Measurements from ENCODE around the gene HVCN1.

HVCN1 gene

DNA sequence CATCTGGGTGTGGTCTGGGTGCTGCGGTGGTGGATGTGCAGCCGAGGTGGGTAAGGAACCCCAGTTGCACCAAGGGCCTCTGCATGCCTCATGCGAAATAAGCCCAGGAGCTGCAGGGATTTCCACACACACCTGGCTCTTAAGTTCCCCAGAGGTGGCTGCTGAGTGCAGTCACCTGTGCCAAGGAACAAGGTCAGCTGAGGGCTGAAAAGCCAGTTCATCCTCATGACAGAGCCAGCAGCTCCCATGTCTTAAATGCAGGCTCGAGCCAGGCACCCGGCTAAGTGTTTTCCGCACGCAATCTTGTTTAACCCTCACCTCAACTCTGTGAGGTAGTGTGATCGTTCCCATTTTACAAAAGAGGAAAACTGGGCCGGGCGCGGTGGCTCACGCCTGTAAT, 9.7 kb downstream of the HVCN1 start:
- no peak for TF ChIP-seq ZFX (IDR thresholded peaks at IDR 0.05; ENCODE audit: borderline replicate concordance)
- H3K27ac ChIP-seq = no peak overlapping the region

DNA sequence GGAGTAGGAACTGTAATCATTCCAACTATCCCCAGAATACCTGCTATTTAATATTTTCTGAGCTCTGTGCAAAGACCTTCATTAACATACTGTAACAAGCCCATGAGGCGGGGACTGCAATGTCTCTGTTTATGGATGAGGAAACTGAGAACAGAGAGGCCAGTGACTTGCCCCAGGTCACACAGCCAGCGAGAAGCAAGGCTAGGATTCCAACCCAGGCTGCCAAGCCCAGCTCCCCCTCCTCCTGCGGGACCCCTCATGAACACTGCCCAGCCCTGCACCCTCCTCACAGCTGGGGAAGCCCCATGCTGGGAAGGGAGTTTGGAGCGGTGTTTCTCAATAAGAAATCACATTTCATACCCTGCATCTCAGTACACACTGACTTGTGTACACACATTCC, 10.9 kb downstream of the HVCN1 start:
- TF ChIP-seq, protein P1, sequence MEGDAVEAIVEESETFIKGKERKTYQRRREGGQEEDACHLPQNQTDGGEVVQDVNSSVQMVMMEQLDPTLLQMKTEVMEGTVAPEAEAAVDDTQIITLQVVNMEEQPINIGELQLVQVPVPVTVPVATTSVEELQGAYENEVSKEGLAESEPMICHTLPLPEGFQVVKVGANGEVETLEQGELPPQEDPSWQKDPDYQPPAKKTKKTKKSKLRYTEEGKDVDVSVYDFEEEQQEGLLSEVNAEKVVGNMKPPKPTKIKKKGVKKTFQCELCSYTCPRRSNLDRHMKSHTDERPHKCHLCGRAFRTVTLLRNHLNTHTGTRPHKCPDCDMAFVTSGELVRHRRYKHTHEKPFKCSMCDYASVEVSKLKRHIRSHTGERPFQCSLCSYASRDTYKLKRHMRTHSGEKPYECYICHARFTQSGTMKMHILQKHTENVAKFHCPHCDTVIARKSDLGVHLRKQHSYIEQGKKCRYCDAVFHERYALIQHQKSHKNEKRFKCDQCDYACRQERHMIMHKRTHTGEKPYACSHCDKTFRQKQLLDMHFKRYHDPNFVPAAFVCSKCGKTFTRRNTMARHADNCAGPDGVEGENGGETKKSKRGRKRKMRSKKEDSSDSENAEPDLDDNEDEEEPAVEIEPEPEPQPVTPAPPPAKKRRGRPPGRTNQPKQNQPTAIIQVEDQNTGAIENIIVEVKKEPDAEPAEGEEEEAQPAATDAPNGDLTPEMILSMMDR (IDR thresholded peaks at IDR 0.05) = no peak
- no peak for TF ChIP-seq ZFX (IDR thresholded peaks at IDR 0.05; ENCODE audit: borderline replicate concordance)

DNA sequence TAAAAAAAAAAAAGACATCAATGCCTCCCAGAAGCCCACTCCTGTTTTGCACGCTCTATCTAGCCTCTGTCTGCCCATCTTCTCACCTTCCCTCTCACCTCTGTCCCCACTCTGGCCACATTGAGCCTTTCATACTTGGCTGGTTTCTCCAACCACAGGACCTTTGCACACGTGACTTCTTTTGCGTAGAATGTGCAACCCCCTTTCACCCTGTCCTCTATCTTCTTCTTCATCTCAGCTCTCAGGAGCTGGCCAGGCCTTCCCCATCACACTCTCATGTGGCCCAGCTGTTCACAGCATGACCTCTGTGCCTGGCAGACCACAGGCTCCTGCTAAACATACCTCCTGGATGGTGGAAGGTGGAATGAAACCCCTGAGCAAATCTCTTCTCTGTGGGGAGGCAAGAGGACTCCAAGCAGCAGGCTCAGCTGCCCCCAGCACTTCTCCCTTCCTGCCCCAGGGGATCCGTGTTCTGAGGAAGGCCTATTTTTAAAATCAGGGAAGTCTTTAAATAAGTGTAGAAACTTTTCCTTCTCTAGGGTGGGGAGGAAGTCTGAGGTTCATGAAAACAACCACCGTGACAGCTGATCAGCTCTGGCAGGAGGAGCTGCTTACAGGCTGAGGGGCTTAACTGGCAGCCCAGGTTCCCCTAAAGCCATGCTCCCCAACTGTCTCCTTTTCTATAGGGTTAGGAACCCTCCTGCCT, 11.6 kb downstream of the HVCN1 start:
- no peak overlapping the region for H3K27ac ChIP-seq
- TF ChIP-seq, protein P1 (IDR thresholded peaks at IDR 0.05) = no peak

More for the DNA sequence above, 10.9 kb downstream of the HVCN1 start:
- no peak overlapping the region for H3K27ac ChIP-seq

DNA sequence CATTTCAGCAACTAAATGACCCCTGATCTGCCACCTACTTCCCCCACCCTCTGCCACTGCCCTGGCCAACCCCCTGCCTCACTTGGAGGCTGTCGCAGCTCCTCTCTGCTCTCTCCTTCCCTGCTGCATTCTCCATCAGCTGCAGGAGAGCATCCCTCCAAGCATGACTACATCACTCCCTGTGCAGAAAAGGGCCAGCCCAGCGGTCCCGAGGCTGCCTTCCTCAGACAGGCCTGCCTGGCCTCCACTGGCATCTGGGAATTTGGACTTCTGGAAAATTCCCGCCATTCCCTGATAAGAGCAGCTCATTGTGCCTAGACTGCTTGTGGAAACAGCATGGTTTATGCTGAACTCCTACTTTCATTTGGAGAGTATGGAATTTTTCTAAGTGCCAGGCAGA, 12.7 kb downstream of the HVCN1 start:
- TF ChIP-seq ZFX (IDR thresholded peaks at IDR 0.05; ENCODE audit: borderline replicate concordance) = no peak
- TF ChIP-seq, protein P1 (IDR thresholded peaks at IDR 0.05) = no peak
- H3K27ac ChIP-seq = no peak overlapping the region

DNA sequence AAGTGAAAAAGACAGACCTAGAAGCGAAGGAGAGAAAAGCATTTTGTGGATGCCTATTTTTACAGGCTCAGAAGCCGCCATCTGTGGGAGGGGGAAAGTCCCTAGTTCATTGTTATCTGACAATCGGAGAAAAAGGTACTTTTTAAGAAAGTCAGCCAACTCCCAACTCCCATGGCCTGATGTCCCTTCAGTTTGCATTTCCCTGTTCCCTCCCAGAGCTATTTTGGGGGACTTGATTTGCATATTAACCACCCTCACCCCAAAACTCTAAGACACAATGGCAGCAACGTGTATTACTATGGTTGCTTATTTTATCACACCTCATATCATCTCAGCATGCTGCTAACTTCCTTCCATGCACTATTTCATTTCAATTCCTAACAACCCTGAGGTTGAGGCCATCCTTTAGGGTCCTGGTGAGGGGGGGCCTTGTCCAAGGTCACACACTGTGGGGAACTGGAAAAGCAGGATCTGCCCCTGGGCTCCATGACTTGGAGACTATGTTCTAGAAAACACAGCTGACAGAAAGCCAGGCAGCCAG, 18.7 kb downstream of the HVCN1 start:
- no peak for TF ChIP-seq ZFX (IDR thresholded peaks at IDR 0.05; ENCODE audit: borderline replicate concordance)
- TF ChIP-seq, protein P1 (IDR thresholded peaks at IDR 0.05) = no peak
- no peak overlapping the region for H3K27ac ChIP-seq

DNA sequence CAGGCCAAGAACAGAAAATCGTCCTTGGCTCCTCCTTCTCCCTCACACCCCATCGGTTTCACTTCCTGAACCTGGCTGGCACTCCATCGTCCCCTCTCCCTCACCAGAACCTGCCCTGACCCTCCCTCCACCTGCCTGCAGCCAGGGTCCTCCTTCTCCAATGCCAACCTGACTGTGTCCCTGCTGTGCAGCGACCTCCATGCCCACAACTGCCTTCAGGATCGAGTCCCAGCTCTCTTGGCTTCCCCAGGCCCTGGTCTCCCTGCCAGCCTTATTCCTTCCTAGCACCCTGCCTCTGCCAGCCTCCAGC, 19.8 kb downstream of the HVCN1 start:
- no peak overlapping the region for H3K27ac ChIP-seq

DNA sequence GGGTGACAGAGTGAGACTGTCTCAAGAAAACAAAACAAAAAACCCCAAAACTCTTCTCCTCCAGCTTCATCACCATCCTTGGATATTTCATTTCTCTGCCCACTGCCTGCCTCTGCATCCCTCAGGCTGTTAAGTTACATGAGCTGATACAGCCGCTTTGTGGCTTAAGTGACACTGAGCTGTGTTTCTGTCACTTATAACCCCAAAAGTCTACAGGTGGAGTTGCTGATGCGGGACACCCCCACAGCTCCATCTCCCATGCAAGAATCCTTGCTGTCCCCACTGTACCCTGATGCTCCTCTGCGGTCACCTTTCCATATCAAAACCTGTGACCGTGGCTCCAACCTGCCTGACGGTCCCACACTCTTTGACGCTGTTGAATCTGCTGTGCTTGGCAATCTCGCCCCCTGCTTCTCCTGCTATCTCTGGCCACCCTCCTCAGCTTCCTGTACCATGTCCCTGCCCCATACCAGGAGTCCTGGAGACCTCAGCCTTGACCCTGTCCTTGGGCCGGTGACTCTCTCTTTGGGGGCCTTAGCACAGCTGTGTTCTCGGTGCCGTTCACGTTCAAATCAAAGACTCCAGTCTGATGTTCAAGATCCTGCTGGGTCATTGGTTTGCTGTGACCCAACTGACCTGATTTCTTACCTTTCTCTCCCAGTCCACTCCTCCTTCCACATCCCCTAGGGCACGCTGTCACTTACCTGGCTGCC, 20.3 kb downstream of the HVCN1 start:
- TF ChIP-seq, protein P1 (IDR thresholded peaks at IDR 0.05) = no peak
- TF ChIP-seq ZFX (IDR thresholded peaks at IDR 0.05; ENCODE audit: borderline replicate concordance) = no peak
- no peak overlapping the region for H3K27ac ChIP-seq

More for the DNA sequence above, 19.8 kb downstream of the HVCN1 start:
- TF ChIP-seq ZFX (IDR thresholded peaks at IDR 0.05; ENCODE audit: borderline replicate concordance) = no peak
- TF ChIP-seq, protein P1 (IDR thresholded peaks at IDR 0.05) = no peak

Data from 22Rv1 (cell line).